Esophagus muscularis mucosa (tissue), 3 donors: ENCODE measurements around the gene SH3PXD2A.

ENCODE experiments used
- POLR2AphosphoS5 ChIP-seq, 2 donors: sonication (generic); formaldehyde crosslinking; IDR thresholded peaks; one replicate each; pipeline ENCODE4 v1.6.1; 2017; ENCODE audit warnings: antibody characterized with exemption in 2 of 2
- TF ChIP-seq, protein P1 (sequence below), 3 experiments: fragments of 200-600 bp in 2 of 3; fragments of 450-650 bp in 1 of 3; sonication (generic) in 2 of 3; IDR thresholded peaks; one replicate each; pipeline ENCODE4 v1.5.1; 2017 to 2019; ENCODE audit warnings: antibody characterized with exemption in 3 of 3, mild to moderate bottlenecking in 2 of 3, moderate library complexity in 1 of 3

GRCh38 chr10:103590744-103591291 is 264.6 kb downstream of the SH3PXD2A start:
- TF ChIP-seq, protein P1, sequence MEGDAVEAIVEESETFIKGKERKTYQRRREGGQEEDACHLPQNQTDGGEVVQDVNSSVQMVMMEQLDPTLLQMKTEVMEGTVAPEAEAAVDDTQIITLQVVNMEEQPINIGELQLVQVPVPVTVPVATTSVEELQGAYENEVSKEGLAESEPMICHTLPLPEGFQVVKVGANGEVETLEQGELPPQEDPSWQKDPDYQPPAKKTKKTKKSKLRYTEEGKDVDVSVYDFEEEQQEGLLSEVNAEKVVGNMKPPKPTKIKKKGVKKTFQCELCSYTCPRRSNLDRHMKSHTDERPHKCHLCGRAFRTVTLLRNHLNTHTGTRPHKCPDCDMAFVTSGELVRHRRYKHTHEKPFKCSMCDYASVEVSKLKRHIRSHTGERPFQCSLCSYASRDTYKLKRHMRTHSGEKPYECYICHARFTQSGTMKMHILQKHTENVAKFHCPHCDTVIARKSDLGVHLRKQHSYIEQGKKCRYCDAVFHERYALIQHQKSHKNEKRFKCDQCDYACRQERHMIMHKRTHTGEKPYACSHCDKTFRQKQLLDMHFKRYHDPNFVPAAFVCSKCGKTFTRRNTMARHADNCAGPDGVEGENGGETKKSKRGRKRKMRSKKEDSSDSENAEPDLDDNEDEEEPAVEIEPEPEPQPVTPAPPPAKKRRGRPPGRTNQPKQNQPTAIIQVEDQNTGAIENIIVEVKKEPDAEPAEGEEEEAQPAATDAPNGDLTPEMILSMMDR (IDR thresholded peaks at IDR 0.05): no peak
- no peak for TF ChIP-seq POLR2AphosphoS5 (IDR thresholded peaks at IDR 0.05)
